Left forelimb (tissue), 1 donor: Measurements from ENCODE around the gene DSG4.

ENCODE experiments used
- DNase-seq: peaks from one replicate; pipeline ENCODE4 v3.0.0-alpha.2; 2018; ENCODE audit warnings: low spot score

Gene DSG4

GRCh38 chr18:31446854-31447253 is 70.3 kb downstream of the DSG4 start:
- no peak for DNase-seq

- no peak for DNase-seq
These were observed 71.1 kb downstream of the DSG4 start, which contains the start of gene DSG3 for GRCh38 chr18:31447530-31448191. TSS of gene DSG3 (plus strand) at chr18:31447741. CDS start at chr18:31447878, 137 bp downstream.

GRCh38 chr18:31450409-31450808 is 73.8 kb downstream of the DSG4 start:
- DNase-seq, result no peak

GRCh38 chr18:31451625-31452024 is 75.0 kb downstream of the DSG4 start:
- DNase-seq, result no peak

GRCh38 chr18:31454066-31454708 is 77.6 kb downstream of the DSG4 start:
- DNase-seq, result no peak
